NCI-H2196 treated with DMSO at 0.1 percent for 48 hours (cell line): ENCODE measurements around the gene HOXD10.
A peak's percentile ranks its signal among the peaks of the same experiment; 100 is the strongest.

Experiments
- DNase-seq: peaks from one replicate; lab custom pipeline; 2025; ENCODE audit not compliant: unreplicated experiment; lab: John Stamatoyannopoulos, UW

Gene HOXD10

DNA sequence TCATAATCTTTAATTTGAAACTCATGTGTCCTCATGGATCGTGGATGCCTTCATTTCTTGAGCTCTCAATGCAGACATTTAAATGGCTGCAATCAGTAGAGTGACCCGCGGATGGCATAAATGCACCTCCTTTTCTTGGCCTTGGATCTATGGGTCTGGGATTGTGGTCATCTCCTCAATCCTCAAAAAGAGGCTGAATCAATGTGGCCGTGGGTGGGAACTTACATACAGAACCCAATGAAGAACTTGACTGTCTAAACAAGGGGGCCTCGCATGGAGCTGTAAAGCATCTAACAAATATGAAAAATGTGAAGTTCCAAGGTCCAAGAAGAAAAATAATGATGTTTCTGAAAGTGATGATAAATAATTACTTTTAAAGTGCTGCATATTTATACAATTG, 21.2 kb upstream of the HOXD10 start:
- no peak for DNase-seq

- DNase-seq: peak; percentile 6
Observed at GRCh38 chr2:176096243-176096985, 20.2 kb upstream of the HOXD10 start.

- DNase-seq: peak; percentile 80
Observed at GRCh38 chr2:176096986-176097819, 19.4 kb upstream of the HOXD10 start.

DNA sequence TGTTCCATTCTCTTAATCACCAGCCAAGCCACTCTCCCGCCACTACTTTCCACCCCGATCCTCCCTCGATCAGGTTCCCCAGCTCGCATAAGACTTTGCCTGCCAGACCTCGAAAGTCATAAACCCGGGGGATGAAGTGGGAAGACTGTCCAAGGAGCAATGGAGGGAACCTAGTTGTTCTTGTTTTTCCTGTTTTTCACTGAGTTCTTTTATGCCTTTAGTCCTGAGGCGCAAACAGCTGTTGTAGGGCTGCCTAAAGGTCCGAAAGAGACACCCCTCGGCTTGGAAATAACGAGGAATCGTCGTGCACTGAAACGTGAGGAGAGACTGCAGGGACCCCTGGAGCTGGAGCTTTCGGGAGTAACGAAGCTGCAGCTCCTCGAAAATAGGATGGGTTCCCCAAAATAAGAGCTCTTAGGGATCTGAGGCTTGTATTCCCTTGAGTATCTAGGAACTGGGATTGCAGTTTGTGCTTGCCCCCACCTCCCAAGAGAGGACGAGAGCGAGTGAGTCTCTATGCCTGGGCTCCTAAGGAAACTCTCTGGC, 18.7 kb upstream of the HOXD10 start:
- DNase-seq: no peak

DNA sequence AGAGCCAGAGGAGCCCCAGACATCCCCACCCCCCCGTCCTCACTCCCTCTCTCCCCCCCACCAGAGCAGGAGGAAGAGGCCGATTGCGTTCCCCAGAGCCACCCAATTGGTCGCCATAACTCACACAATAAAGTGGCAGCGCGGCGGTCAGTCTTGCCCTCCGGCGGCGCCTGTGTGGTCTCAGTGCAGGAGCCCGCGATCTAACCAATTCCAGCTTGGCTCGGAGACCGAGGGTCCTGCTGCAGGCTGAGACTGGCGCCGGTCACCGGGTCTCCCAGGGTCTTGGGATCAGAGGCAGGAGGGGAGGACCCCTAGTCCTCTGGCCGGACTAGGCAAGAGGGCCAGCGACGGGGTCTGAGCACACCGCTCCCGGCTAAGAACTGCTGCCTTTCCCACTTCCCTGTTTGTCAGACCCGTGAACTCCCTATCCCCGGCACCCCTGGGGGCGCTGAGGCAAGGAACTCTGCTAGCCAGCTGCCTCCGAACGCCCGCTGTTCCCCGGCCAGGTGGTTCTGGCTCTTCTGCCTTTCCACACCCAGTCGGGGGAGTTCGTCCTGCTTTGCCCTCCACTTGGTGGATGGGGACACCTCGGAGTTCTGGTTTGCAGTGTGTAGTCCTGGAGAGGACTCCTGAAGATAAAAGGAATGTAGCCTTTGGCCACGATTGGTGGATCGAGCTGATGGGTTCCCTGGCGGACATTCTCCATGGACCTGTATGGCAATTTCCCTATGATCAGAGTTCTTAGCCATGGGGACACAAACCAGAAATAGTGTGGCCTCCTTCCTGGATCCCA, 18.0 kb upstream of the HOXD10 start:
- DNase-seq: no peak

GRCh38 chr2:176099159-176099727, 17.3 kb upstream of the HOXD10 start:
- no peak for DNase-seq

DNA sequence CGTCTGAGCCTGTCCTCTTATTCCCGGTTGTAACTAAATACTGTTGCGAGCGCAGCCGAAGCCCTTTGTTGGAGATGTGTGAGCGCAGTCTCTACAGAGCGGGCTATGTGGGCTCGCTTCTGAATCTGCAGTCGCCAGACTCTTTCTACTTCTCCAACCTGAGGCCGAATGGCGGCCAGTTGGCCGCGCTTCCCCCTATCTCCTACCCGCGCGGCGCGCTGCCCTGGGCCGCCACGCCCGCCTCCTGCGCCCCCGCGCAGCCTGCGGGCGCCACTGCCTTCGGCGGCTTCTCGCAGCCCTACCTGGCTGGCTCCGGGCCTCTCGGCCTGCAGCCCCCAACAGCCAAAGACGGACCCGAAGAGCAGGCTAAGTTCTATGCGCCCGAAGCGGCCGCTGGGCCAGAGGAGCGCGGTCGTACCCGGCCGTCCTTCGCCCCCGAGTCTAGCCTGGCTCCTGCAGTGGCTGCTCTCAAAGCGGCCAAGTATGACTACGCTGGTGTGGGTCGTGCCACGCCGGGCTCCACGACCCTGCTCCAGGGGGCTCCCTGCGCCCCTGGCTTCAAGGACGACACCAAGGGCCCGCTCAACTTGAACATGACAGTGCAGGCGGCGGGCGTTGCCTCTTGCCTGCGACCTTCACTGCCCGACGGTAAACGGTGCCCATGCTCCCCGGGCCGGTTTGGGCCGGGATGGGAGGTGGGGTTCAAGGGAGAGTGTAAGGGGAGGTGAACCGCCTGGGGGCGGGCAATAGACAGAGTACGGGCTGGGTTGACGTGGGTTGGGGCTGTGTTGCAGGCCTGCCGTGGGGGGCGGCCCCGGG, 16.6 kb upstream of the HOXD10 start, which contains the start of gene HOXD12:
Gene HOXD12 (plus strand): TSS at position 68 of the 819 bp plus-strand sequence. CDS start 7 bp downstream, at position 75.
- no peak for DNase-seq

DNA sequence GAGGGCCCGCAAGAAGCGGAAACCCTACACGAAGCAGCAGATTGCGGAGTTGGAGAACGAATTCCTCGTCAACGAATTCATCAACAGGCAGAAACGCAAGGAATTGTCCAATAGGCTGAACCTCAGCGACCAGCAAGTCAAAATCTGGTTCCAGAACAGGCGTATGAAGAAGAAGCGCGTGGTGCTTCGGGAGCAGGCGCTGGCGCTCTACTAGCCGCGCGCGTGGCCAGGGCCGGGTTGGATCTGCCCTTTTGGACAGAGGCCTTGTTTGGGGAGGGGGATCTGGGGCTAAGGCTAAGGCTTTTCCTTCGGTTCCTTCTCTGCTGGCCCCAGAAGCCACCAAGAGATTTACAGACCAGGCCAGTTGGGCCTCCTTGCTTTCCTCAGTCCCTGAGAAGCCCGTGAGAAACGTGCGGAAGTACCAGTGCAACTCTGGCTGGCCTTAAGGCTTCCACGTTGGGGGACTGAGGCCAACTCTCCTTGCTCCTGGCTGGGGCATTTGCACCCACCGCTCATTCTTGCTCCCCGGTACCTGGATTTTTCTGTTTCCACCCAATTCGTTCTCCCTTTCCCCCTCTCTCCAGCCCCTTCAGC, 15.9 kb upstream of the HOXD10 start:
- no peak for DNase-seq

- peak; percentile 34 for DNase-seq
Observed at GRCh38 chr2:176101216-176101830, 15.3 kb upstream of the HOXD10 start.

DNA sequence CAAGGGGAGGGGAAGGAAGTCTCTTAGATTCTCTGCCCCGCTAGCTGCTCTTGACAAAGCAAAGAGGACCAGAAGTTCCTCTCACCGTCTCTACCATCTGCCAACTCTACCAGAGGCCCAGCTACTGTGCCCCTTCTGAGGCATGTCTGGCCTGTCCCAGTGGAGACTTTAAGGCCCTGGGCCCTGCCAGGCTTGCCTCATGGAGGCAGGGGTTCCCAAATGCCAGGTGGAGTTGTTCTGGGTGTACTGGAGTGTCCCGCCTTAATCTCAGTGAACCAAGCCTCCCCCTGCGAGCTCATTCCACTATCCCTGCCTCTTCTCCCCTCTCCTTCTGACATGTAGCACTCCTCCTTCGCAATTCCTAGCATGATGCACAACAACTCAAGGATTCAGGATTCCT, 14.7 kb upstream of the HOXD10 start:
- no peak for DNase-seq

- no peak for DNase-seq
Observed at GRCh38 chr2:176102309-176102866, 14.2 kb upstream of the HOXD10 start.

- DNase-seq: no peak
Observed at GRCh38 chr2:176103194-176103593, 13.4 kb upstream of the HOXD10 start.

- DNase-seq: no peak
Observed at GRCh38 chr2:176103742-176104315, 12.7 kb upstream of the HOXD10 start.

GRCh38 chr2:176104316-176105077, 12.1 kb upstream of the HOXD10 start:
- DNase-seq: no peak

- DNase-seq: no peak
Observed at GRCh38 chr2:176105078-176105729, 11.4 kb upstream of the HOXD10 start.

GRCh38 chr2:176105730-176106580, 10.6 kb upstream of the HOXD10 start:
- no peak for DNase-seq
